HG02678 (cell line): ENCODE measurements around the gene KCNJ15.

Source experiments
- ATAC-seq: cut with Tn5 transposase; IDR thresholded peaks from one replicate; pipeline ENCODE4 v1.9.1; 2021; ENCODE audit warnings: mild to moderate bottlenecking, moderate library complexity; ENCODE audit not compliant: unreplicated experiment

KCNJ15 gene

DNA sequence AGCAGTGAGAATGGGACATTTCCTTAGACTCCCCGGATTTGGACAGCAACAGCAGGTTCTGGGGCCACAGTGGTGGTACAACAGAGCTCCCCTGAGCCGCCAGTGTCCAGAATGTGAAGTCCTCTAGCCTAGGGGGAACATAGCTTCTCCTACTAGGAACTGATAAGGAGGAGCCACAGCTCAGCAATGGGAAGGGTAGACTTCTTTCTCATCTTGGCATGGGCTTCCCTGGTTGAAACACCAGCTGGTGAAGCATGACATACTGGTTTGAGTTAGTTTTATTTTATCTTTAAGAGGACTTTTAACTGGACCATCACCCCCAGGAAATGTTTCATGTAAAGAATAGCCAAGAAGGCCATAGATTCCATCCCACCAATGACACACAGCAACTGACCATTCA is 68.4 kb downstream of the KCNJ15 start:
- ATAC-seq: no peak

DNA sequence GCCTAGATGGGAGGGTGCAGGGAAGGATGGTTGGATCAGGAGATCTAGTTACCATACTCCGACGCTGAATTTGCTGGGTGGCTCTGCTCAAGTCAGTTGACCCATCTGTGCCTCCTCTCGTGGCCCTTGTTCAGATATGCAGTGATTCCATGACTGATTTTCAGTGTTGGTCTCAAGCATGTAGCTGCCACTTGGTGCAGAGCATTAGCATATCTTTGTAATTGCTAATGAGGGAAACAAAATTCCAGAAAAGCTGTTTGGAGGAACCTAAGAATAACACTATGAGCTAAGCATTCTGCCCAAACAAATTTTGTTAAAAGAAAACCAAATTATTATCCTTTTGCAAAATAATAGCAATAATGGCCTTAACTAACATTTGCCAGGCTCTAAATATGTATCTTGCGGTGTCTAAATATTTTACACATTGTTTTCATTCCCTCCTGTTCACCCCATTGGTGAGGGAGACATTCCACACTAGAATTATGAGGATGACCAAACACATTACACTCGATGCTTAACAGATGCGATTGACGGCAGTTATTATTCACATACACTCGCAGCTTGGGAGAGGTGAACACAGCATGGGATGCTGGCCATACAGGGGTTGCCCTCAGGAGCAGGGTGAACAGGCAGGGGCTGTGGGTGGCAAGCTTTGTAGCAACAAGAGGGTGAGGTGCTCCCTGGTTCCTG is 69.1 kb downstream of the KCNJ15 start:
- ATAC-seq: no peak

DNA sequence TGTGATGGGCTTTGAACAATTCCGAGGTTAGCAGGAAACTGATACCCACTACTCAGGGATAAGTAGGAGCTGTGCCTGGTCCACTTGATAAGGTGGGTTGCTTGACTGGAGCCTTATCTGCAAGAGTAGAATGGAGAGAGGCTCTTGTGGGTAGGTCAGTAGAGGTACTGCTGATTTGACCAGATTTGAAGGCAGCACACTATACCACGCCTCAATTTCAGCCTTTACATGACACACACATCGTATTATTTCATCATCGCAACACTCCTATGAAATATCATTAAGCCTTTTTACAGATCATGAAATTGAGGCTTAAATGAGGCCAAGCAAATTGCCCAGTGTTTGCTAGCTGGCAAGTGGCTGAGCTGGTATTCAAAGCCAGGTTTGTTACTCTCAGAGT is 69.6 kb downstream of the KCNJ15 start:
- ATAC-seq: no peak

DNA sequence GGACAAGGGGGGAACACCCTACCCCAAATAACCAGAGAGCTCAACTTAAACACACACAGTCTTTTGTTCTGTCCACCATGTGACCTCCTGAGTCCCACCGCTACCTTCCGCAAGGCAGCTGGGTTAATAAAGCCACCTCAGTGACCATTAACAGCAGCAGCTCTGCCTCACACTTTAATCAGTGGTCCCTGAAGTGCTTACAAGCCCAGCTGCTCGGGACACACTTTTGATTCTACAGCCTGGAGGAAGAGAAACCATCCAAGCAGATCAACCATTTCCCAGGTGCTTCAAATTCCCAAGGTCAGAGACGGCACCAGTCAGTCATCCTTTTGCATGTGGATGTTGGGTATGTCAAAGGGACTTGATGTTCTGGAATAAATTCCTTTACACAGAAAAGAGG is 70.1 kb downstream of the KCNJ15 start:
- ATAC-seq: no peak

DNA sequence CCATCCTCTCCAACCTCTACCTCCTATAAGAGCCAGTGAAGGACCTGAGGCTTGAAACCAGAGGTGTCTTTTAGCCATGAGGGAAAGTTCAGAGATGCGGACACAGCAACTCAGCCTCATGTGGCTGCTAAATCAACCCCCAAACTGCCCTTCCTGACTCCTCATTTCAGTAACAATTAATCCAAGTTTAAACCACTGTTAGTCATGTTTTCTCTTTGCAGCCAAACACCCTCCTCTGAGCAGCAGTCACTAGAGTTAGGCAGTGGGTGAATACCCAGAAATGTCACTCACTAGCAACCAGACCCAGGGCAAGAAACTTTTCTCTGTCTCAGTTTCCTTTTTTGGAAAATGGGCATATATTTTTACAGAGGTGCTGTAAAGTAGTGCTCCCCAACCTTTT is 71.2 kb downstream of the KCNJ15 start:
- ATAC-seq: peak; percentile 59

DNA sequence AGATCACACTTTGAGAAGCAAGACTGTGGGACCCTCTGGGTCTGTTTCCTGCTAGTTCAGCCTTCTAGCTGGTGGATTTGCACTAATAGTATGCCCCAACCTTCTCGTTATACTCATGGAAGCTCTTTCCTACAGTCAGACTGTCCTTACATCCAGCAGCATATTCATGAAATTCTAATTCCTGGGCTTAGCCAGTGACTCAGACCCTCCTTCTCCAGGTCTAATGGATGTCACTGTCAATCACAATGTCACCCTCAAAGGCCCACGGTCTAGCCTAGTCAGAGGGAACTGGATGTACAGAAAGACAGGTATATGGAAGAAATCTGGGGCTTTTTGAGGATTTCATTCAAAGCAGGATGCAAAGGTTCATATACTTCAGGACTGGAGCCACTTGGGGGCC is 72.4 kb downstream of the KCNJ15 start:
- ATAC-seq: no peak

DNA sequence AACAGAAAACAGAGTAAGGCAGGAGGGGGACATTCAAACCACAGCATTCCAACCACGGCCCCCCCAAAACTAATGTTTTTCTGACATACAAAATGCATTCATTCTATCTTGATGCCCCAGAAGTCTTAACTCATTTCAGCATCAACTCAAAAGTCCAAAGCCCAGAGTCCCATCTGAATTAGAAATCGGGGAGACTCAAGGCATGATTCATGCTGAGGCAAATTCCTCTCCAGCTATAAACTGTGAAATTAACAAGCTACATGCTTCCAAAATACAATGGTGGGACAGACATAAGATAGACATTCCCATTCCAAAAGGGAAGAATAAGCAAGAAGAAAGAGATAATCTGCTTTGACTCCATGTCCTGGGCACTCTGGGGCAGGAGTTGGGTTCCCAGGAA is 73.9 kb downstream of the KCNJ15 start:
- no peak for ATAC-seq

DNA sequence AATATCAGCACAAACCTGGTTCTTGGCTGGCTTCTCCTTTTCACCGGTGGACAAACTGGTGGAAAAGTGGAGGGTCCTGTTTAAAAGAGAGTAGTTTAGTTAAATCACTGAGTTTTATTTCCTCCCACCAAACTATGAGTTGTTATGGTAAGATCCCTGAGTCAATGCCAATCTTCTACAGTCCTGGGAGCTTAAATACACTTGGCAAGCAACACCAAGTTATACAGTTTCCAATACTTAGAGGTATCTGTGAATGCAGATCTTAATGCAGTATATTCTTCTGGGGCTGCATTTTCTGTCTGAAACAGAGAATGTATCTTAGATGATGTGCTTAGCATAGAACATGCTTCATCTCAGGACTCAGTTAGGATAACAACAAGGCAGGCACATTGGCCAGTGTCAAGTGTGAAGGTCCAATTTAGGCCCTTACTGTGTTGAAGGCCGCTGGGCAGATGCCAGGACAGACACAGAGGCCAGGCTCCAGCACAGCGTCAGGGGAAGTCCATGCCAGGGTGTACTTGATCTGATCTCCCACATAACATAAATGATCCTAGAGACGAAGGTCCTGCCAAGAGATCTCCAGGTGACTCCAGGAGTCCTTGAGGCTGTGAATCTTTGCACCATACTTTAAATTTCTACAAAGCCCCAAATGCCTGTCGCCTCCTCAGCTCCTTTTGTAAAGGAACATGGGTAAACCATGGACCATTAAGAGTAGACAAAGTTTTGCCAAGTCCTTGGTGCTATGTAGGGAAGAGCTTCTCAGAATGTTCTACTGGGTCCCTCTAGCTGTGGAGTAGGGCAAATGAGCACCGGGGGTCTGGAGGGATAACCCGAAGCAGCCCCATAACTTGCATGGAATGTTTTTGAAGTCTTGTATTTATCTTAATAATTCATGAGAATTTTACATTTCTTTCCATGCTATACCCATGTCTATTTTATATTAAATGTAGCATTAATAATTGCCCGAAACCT is 76.8 kb downstream of the KCNJ15 start:
- no peak for ATAC-seq

DNA sequence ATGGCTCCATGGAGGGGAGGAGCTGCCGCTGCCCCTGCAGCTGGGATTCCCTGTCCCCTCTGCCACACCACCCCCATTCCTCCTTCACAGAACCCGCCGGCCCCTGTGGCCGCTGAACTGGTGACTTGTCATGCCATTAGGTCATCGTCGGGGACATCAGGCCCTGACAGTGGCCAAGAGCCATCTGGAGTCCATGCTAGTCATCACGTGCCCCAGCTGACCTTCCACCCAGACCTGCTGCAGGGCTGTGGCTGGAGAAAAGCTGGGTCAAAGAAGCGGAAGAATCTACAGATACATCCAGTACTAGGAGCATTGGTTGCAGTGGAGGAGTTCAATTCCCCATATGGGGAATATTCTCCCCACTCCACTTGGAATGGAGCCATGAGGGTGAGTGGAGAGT is 78.1 kb downstream of the KCNJ15 start:
- no peak for ATAC-seq

DNA sequence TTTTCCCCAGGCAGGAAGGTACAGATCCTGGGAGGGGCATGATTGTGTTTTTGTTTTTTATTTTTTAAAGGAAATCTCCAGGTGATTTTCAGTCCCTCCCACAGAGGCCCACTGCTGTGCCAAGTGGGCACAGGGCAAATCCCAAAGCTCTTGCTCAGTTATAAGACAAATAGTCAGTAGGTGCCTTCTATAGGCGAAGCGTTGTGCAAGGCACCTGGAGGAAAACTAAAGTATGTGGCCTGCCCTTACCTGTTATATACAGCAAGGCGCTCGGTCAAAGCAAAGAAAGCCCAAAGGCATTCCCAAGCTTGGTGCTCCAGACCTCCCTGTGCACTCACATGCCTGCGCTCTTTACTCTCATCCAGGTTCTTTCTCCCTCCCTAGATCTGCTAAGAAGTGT is 81.0 kb downstream of the KCNJ15 start:
- no peak for ATAC-seq

DNA sequence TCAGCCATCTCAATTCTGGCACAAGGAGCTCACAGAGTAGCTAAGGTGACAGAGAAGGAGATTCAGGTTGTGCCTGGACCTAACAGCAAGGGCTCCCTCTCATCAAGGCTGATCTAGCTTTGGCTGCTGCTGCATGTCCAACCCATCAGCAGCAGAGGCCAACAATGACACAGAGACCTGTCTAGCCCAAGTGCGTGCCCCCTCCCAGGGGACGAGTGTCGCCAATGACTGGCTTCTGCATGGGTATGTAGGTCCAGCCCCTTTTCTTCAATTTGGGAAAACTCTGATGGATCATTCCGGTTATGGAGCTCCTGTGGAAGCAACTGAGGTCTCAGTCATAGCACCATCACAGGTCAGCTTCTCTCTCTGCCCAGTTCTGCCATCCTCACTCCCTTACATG is 83.3 kb downstream of the KCNJ15 start:
- ATAC-seq: no peak

DNA sequence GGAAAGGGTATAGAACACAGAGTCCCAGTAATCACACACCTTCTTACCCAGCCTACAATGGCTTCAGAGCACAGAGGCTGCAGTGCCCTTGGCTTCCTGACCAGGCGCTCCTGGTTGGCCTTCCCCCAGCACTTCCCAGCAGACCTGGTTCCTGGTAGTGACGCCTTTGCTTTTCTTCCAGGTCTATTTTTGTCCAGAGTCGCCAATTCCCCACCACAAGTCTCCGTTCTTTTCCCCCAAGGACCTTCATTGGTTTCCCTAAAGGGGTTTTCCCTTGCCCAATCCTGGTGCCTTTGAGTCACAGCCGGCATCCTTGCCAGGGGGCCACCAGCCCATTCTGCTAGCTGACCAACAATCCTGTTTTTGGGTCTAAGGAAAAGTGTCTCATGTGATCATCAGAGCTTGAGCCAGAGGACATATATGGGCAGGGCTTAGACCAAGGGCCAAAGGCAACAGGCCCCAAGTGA is 84.8 kb downstream of the KCNJ15 start:
- no peak for ATAC-seq

DNA sequence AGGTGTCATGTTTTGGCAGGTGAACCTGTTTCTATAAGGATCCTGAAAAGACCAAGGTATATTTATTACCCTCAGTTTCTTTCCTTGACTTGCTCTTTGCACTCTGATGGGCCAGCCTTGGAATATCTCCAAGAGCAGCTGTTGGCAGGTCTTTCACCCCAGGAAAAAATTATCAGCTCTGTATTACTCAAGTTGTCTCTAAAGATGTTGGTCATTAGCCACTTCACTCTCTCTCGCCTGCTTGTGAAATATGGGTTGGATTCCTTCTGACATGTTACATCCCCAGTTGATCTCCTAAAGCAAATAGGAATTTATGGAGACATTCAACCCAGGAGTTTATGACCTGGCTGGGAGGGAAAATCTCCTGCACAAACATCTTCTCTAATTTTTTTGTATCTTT is 85.9 kb downstream of the KCNJ15 start:
- no peak for ATAC-seq

DNA sequence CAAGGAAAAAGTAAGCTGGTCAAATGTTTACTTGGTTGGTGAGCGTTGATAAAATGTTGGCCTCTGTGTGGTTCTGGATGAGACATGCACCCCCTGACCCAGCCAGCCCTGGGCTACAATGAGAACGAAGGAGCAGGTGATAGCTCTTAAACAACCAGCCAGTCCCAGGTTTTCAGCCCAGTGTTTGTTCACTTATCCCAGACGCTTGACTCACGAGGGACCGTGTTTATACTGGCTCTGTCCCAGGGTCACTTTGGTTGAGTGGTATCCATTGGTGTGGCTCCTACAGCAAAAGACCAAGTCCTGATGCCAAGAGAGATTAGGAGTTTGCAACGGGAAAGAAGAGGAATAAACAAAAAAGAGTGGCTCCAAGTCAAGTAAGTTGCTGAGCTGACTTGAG is 86.9 kb downstream of the KCNJ15 start:
- no peak for ATAC-seq

DNA sequence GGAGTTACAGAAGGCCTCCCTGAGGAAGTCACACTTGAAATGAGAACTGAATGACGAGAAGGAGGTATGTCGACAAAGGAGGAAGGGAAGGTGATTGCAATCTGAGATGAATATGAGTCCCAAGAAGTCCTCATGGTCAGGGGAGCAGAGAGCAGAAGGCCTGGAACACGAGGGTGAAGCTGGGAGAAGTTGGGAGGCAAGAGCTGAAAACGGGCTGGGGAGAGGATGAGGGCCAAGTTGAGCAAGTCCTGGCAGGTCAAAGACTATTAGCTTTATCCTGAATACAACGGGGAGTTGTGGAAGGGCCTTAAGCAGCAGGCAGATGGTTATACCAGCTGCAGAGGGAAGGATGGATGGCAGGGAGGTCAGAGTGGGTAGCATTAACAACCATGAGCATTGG is 89.5 kb downstream of the KCNJ15 start:
- no peak for ATAC-seq

DNA sequence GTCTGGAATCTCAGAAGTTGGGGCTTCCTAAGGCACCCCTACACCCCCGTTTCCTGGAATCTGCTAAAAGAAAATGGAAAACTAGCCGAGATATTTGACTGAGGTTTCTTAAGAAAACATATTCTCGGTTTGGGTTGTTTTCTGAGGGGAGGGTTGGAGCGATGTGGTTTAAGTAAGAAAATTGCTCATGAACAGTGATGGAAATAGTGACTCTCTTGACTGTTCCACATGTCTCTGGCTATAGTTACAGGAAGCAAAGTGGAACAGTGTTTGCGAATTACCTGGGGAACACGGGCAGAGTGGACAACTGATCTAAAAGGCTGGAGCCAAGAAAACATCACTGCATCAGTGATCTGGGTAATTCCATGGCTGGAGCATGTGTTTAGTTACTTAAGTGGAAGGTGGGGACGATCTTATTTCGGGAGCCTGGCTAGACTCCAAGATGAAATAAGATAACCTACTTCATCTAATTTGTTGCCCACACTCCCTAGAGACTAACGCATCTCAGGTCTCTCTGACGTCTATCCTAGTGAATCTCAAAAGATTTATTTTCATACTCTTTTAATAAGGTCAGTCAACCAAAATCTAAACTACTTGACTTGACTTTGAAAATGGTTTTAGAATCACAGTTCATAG is 92.4 kb downstream of the KCNJ15 start:
- no peak for ATAC-seq

DNA sequence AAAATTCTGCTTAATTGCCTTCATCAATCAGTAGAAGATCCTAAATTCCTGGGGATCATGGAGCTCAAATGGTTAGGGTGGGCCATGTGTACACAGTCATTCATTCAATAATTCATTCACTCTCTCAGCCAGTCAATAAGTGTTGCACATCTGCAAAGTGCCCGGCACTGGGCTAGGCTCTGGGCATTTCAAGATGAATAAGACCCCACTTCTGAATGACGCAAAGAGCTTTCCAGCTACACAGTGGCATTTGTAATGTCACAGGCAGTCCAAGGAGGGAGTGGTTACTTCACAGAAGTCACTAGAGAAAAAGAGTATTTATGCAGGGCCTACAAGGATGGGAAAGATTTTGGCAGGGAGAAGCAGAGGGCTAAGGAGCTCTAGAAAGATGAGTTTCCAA is 93.2 kb downstream of the KCNJ15 start:
- no peak for ATAC-seq

DNA sequence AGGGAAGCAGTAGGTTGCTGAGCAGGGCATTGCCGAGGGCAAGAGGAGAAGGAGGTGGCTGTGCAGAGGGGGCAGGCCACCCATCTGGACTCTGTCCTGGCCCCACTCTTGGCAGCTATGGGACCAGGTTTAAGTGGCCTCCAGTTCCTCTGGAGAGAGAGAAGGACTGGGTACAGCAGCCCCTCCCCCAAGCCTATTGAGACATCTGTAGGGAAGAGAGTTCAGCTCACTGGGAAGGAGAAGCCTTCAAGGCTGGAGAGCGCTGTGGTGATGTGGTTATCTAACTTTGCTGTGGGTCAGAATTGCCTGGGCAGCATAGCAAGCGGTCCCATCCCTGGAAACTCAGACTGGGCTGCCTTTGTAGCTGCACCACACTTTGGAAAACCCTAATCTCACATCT is 93.9 kb downstream of the KCNJ15 start:
- no peak for ATAC-seq

DNA sequence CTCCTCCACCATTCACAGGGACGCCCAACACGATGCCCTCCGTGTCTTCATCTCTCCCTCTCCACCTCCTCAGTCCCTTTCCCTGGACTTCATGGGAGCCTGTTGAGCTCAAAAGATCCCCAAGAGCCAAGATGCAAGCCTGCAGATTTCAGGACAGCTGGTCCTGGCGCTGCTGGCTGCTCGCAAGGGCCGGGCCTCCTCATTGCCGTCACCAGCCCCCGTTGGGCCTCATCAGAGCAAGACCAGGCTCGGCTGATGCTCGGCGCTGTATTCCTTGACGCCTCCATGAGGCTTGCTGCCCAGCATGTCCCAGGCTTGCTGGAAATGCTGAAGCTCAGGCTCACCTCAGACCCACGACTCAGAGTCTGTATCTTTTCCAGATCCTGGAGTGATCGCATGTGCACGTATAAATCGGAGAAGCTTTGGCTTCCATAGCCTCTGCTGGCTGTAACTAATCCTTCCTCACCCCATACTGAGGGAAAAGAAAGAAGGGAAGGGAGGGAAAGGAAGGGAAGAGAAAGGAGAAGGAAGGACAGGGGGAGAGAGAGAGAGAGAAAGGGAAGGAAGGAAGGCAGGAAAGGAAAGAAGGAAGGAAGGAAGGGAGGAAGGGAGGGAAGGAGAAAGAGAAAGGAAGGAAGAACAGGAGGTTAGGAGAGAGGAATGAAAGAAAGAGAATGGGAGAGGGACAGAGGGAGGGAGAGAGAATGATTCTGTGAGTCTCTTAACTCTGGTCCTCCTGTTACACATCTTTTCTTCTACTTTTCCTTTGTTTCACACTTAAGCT is 94.6 kb downstream of the KCNJ15 start:
- no peak for ATAC-seq

DNA sequence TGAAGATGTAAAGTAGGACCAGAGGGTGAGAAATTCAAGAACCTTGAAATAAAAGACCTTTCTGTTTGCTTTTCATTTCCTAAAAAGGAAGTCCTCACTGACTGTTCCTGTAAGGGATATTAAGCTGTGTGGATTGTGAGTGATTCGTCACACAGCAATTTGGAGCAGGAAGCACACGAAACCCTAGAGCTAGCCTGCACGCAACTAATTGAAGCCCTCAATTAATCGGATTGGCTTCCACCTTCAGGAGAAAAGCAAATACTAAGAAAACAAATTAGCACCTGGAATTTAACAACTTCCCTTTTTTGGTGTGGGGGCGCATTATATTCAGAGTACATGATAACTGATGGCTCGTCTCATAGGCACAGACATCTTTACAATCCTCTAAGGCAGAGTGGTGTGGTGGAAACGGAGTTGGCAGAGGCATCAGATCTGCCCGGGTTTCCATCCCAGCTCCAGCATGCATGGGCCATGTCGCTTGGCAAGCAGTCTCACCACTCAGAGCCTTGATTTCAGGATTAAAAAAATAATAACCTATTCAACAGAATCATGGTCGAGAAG is 95.2 kb downstream of the KCNJ15 start:
- peak; percentile 28 for ATAC-seq
